HUDEP-2 (cell line): ENCODE results near the gene MINDY3.
"Not testable (repeated sequence)": the region's sequence is repeated elsewhere in the genome, so short reads cannot be mapped to it uniquely, and the experiment has no call there.

Experiments used
- DNase-seq, 76 experiments: peaks; one replicate each; lab custom pipeline; 2025; ENCODE audit not compliant: unreplicated experiment in 76 of 76; lab: John Stamatoyannopoulos, UW

Gene MINDY3

DNA sequence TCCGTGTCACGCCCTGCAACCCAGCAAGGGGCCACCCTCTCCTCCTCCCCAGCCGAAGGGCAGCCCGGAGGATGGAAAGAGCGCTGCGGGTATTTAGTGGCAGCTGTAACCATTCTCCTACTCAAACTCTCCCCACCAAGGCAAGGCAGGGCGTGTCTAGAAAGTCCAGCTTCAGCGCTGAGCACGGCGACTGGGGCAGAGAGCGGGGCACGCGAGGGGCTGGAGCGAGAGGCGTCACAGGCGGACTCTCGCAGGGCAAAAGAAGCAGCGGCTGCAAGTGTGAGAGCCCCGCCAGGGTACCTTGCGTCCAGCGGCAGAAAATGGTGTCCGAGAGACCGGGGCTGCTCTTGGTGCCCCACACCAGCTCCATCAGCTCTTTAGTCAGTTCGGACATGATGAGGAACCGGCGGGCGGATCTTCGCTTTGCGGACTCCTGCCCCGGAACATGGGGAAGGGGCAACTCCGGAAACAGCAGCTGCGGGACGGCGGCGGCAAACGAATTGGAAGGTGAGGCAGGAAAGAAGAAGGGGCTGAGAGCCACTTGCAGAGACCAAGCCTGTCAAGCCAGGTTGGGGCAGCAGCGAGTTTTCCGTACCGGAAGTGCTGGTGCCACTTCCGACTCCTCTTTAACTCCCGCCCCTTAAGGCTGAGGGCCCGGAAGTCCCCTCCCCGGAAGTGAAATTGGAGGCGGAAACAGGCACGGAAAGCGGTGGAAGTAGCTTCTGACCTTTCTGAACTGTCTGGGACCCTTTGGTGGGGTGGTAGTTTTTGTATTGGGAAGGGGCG lies at the start of gene MINDY3:
Gene MINDY3 (minus strand): TSS at position 602 of the 786 bp plus-strand sequence. CDS start 208 bp downstream, at position 394.
- peak in 75 of 76 experiments; percentile 25 to 88 (median 76) for DNase-seq

DNA sequence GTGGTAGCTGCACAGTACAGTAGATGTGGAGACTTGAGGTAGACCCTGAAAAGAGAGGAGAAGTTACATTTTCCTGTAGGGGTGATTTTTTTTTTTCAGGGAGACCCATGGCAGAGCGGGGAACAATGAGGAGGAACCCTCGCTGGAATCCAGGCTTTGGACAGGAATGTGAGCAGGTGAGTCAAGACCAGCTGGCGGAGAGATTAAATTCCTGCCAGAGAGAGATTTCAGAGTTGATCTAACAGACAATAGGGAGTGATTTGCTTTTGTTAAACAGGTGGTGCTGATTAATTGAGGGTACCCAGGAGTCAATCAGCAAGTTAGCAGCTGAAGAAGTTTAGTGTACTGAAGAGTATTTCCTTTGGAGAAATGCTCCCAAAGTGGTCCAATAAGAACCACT lies 41.6 kb upstream of the MINDY3 start:
- no peak for DNase-seq

DNA sequence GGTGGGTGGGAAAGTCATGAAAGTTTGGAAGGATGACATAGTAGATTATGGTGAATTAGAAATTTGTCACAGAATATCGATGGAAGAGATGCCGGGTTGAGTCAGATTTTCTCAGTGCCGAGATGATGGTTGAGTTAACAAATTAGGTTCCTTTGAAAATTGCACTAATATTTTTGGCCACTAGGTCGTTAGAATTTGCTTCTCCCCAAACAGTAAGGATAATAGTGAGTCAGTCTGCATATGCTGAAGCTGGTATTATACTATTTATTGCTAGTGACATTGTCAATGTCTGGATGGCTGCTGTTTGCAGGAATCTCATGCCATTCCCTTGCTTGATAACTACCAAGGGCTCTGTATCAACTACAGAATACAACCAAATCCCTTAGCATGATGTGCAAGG lies 37.7 kb upstream of the MINDY3 start:
- DNase-seq: peak in 3 of 76 experiments; percentile 1 to 10 (median 2)

DNA sequence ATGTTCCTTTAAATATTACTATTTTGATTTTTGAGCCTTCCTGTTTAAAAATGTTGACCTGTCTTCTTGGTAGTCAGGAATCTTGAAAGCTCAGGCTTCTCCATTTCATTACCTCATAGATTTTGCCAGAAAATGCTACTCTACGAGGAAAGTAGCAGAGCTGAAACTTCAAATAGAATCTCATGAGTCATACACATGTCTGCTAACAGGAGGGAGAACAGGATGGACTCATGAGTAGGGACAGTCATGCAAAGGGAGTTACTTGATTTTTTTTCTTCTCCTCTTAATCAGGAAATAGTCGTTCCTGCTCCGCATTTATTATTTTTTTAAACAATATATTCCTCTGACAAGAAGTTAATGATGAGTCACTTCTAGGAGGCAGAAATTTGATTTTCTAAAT lies 37.0 kb upstream of the MINDY3 start:
- DNase-seq: no peak

DNA sequence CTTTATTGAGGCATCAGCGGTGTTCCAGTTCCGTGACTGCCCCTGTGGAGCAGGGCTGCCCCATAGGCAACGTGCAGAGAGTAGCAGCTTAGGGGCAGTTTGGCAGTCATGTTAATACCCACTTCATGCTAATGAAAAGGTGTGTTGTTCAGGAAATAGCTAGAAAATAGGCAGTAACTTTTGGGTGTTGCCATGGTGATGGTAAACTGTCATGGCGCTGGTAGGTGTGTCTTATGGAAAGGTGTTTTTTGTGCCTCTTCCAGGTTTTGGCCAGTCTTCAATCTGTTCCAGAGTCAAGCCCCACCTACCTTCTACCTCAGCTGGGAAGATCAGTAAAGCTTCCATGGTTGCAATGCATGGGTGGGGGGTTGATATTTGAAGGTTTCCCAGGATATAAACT lies 36.3 kb upstream of the MINDY3 start:
- no peak for DNase-seq

DNA sequence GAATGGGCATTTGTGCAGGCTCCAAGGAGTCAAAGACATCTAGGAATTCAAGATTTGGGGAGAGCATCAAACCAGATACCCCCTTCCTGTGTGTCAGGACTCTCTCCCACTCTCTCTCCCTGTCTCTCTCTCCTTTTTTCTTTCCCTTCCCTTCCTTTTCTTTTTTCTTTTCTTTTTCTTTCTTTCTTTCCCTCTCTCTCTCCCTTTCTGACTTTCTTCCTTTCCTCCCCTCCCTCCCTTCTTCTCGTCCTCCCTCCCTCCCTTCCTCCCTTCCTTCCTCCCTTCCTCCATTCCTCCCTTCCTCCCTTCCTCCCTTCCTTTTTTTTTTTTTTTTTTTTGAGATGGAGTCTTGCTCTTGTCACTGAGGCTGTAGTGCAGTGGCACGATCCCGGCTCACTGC lies 24.1 kb upstream of the MINDY3 start:
- no peak for DNase-seq

DNA sequence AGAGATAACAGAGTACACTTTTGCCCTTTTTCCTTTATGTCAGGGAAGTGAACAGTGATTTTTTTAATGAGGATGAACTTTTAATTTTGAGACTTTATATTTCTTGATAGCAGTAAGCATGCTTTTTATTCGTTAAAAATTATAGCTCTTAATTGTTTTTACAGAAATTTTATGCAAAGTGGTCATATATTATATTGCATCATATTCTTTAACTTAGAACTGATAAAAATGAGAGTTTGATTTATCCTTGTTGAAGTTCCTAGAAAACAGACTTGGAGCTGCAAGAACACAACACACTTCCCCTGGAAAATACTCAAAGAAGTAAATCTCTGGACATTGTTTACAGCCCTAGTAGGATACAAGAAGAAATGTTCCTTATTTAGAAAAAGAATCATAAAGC lies 21.2 kb upstream of the MINDY3 start:
- no peak for DNase-seq

DNA sequence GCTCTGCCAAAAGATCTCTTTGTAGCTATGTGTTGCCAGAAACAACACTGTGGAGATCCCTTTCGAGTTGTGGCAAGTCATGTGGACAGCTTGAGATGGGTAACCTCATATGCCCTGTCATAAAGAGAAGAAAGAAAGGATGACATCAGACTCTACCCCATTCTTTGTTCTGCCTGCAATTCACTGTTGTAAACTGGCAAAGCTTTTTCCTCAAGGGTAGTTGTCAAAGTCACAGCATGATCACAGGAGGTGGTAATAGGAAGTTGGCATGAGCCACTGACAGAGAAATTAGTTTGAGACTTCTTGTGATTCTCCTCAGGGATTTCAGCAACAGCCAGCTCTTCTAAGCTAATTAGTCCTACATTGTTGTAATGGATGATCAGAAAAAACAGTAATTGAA lies 19.4 kb upstream of the MINDY3 start:
- no peak for DNase-seq

DNA sequence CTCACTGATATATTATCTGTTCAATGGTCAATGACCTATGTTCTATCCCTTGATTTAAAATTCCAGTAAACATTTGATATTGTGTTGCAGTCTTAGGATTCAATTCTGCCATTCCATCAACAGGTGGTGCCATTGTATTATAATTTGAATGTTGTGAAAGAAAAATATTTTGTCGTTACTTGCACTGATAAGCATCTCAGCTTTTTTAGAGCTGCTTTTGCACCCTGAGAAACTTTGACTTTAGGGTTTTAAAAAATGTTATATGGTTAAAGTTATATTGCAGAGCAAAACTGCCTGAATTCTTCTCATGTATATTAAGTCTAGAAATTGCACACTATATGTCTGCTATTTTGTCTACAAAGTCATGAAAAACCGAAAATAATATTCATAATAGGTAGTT lies 18.8 kb upstream of the MINDY3 start:
- peak in 23 of 76 experiments; percentile 3 to 61 (median 15) for DNase-seq

DNA sequence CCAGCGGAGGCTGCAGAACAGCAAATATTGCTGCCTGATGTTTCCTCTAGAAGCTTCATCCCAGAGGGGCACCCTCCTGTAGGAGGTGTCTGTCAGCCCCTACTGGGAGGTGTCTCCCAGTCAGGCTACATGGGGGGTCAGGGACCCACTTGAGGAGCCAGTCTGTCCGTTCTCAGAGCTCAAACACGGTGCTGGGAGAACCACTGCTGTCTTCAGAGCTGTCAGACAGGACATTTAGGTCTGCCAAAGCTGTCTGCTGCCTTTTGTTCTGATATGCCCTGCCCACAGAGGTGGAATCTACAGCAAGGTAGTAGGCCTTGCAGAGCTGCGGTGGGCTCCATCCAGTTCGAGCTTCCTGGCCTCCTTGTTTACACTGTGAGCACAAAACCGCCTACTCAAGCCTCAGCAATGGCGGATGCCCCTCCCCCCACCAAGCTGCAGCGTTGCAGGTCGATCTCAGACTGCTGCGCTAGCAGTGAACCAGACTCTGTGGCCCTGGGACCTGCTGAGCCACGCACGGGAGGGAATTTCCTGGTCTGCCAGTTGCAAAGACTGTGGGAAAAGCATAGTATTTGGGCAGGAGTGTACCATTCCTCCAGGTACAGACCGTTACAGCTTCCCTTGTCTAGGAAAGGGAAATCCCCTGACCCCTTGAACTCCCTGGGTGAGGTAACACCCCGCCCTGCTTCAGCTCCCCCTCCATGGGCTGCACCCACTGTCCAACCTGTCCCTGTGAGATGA lies 17.7 kb upstream of the MINDY3 start:
- no peak for DNase-seq

DNA sequence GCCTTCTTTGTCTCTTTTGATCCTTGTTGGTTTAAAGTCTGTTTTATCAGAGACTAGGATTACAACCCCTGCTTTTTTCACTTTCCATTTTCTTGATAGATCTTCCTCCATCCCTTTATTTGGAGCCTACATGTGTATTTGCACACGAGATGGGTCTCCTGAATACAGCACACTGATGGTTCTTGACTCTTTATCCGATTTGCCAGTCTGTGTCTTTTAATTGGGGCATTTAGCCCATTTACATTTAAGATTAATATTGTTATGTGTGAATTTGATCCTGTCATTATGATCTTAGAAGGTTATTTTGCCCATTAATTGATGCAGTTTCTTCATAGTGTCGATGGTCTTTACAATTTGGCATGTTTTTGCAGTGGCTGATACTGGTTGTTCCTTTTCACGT lies 16.0 kb upstream of the MINDY3 start:
- not testable (repeated sequence) for DNase-seq

DNA sequence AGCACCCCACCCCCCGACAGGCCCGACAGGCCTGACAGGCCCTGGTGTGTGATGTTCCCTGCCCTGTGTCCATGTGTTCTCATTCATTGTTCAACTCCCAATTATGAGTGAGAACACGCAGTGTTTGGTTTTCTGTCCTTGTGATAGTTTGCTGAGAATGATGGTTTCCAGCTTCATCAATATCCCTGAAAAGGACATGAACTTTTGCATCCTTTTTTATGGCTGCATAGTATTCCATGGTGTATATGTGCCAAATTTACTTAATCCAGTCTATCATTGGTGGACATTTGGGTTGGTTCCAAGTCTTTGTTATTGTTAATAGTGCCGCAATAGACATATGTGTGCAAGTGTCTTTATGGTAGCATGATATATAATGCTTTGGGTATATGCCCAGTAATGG lies 12.3 kb upstream of the MINDY3 start:
- DNase-seq: not testable (repeated sequence)

DNA sequence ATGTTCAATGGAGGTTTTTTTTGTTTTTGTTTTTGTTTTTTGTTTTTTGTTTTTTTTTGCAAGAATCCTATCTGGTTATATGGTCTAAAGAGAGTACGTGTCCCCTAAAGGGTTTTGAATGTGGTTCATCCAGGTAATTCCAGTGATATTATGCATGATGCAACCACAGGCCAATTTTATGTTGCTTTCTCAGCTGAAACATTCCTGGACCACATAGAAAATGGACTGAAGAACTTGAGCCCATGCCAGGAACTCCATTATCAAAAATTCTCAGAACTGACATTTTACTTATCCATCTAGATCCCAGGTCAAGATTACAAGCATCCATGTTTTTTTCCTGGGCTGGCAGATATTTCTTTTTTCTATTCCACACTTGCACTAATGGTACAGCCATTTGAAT lies 11.5 kb upstream of the MINDY3 start:
- DNase-seq: no peak

DNA sequence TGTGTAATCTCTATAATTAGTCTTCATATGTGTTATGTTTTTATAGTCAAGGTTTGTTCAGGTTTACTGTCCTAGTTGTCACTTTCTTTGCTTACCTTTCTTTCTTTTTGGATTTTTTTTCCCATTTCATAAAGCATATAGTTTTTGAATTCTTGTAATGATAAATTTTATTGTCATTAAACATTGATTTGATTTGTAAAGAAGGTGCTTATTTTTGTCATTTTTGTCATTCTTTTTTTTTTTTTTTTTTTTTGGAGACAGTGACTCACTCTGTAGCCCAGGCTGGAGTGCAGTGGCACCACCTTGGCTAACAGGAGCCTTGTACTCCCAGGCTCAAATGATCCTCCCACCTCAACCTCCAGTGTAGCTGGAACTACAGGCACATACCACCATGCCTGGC lies 9.6 kb upstream of the MINDY3 start:
- DNase-seq: no peak

DNA sequence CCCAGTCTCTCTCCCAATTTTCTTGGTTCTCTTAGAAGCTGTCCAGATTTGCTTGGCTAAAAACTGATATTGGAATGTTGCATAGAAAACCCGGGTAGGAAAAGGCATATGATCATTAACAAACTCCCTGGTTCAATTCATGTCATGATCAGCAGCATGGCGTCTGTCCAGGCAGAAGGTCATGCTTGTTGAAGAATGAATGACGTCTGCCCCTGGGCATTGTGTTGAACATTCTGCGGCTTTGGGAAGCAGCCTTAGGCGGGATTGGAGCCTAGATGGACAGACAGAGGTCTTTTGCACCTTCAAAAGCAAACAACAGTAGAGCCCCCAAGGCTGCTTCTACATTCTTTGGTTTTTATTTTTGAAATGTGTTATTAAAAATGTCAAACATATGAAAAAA lies 7.7 kb upstream of the MINDY3 start:
- no peak for DNase-seq

DNA sequence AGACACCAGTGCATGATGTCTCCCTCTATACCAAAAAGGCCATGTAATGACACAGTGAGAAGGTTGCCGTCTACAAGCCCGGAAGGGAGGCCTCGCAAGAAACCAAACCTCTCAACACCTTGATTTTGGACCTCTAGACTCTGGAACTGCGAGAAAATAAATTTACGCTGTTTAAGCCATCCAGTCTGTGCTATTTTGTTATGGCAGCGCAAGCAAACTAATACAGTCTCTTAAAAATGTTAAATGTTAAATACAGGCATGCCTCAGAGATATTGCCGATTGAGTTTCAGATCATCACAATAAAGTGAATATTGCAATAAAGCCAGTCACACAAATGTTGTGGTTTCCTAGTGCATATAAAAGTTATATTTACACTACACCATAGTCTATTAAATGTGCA lies 5.0 kb upstream of the MINDY3 start:
- DNase-seq: no peak

DNA sequence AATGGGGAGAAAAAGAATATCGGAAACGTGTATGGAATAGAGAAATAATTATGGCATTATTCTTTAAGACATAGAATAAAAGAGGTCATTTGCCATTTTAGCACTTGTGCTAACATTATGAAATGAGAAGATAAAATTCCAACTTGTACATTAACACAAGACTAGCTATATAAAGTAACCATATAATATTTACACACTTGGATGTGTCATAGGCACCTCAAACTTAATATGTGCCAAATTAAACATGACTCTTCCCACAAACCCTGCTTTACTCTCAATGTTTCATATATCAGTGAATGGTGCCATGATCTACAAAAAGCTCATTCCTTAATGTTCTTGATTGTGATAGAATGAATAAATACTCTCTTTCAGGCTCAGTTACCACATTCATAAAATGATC lies 4.1 kb upstream of the MINDY3 start:
- no peak for DNase-seq

DNA sequence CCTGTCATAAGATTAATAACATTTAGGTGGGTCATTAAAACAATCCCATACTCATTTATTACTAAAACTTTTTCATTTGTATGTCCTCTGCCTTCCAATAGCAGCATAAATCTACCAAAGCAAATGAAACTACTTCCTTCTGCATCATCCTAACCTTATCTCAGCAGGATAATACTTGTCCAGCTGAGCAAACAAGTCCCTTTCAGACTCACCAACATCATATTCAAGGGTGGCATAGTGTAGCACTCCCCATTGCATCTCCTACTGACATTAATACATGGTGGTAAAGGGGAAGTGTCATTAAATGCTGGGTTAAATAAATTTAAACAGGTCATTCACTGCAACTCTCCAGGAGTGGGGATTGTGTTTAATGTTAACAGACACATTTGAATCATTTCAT lies 3.4 kb upstream of the MINDY3 start:
- no peak for DNase-seq

DNA sequence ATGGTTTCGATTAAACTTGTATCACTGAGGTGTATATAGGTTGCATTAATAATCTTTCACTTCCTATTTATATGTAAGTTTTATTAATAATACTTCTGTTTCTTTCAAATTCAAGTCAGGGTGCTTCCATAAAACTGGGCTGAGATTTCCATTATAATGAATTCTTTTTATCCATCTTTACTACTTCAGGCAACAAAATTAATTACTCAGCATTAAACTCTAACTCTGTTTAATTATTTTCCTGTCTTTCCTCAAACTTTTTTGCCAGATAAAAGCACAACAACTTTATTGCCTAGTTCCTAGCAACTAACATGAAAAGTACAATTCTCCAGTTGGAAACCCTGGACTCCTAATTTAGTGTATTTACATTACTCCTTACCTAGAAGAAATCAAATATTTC lies 3.0 kb upstream of the MINDY3 start:
- DNase-seq: no peak

DNA sequence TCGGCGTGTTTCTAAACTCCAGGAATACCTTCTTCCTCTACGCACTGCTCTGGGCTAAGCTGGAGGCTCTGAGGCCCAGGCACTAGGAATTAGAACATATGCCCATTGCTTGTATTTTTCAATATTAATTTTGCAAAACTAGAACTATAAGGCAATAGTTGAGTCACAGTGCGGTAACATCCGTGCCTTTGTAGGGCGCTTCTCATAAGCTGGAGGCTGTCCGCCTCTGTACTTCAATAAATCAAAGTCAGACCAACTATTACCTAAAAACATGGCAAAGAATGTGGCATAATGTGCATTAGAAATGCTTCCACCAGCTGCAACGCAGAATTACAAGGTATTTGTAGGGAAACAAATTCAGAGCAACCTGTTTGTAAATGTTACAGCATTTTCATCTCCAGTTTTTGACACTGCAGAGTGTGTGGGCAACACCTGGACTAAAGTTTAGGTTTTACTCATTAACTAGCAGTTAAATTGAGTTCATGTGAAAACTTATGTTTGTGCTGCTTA lies 440 bp upstream of the MINDY3 start:
- DNase-seq: no peak

DNA sequence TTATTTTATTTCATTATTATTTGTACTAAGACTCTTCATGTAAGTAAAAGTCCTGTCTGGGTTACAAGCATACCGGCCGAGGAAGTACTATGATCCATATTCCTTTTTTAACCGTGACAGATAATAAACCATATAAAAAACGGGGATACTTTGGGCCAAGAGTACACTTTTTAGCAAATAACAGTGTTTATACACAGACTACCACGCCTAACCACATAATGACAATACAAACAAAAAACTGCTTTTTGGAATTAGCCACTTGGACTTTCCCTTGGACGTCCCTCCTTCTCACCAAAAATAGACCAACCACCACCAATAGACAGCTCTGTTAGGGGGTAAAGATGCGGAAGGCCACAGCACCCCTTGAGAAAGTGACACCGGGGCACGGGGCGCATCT lies 800 bp downstream of the MINDY3 start:
- peak in 1 of 76 experiments; percentile 47 for DNase-seq

DNA sequence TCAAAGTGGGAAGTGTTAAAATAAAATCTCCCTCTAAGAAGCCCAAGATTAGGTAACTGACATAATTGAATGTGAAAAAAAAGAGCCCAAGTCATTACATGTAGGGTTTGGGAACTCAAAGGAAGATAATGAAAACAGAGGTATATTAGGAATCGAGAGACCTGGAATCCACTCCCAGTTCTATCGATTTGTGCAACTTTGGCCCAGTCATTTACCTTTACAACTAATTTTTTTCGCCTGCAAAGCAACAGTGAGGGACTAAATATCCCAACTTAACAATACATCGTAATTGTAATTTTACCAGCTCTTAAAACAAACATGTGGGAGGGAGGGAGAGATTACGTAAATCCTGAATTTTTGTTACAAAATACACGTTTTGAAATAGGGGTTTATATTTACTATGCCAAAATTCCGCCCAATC lies 1.4 kb downstream of the MINDY3 start:
- no peak for DNase-seq
